Duodenal mucosa (tissue), 2 donors: ENCODE data around the gene RIN3.

Experiments used
- H3K27ac ChIP-seq: one replicate; pipeline ENCODE4 v1.7.0; 2013; ENCODE audit warnings: low read depth, low read length
- H3K27me3 ChIP-seq, 2 donors: one replicate each; pipeline ENCODE4 v1.7.0; 2013; ENCODE audit warnings: low read length in 2 of 2, control low read depth in 1 of 2; ENCODE audit not compliant: insufficient read depth in 2 of 2, control insufficient read depth in 1 of 2
- H3K36me3 ChIP-seq, 2 donors: one replicate each; pipeline ENCODE4 v1.7.0; 2013; ENCODE audit warnings: low read length in 2 of 2, control low read depth in 1 of 2; ENCODE audit not compliant: insufficient read depth in 2 of 2, control insufficient read depth in 1 of 2
- H3K4me1 ChIP-seq, 2 donors: one replicate each; pipeline ENCODE4 v1.7.0; 2013; ENCODE audit warnings: low read length in 2 of 2, control low read depth in 1 of 2; ENCODE audit not compliant: insufficient read depth in 2 of 2, control insufficient read depth in 1 of 2
- H3K4me3 ChIP-seq, 2 donors: one replicate each; pipeline ENCODE4 v1.7.0; 2013; ENCODE audit warnings: low read length in 2 of 2, low read depth in 1 of 2
- H3K9ac ChIP-seq, 2 donors: one replicate each; pipeline ENCODE4 v1.7.0; 2013; ENCODE audit warnings: low read length in 2 of 2, low read depth in 1 of 2
- H3K9me3 ChIP-seq, 2 donors: one replicate each; pipeline ENCODE4 v1.7.0; 2013; ENCODE audit warnings: low read length in 2 of 2, control low read depth in 1 of 2; ENCODE audit not compliant: control insufficient read depth in 1 of 2

Gene RIN3

DNA sequence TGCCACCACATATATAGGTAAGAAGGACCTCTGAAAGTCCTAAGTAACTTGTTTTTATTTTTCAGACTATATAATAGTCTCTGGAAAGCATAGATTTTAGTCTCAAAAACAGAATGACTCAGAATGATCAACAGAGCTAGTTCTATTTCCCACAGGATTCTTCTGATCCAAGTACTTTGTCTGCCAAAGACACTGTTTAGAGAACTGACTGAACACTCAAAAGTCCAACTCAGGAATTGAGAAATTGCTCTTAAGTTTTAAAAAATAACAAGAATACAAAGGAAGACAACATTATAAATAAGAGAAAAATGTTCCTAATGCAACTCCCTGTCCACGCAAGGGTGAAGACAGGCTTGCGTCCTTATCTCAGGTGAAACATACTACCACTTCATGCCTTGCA lies 205.8 kb downstream of the RIN3 start:
- peaks cover 15 to 27% of the 10 kb centered on the region in 2 donors for H3K4me1 ChIP-seq
- H3K4me3 ChIP-seq: no peak overlapping the region
- H3K36me3 ChIP-seq: peaks cover 0 to 13% of the 10 kb centered on the region in 2 donors
- peak overlapping the region in 1 of 2 donors; percentile 39 for H3K9ac ChIP-seq
- H3K27me3 ChIP-seq: no peaks in the 10 kb centered on the region
- H3K9me3 ChIP-seq: no peaks in the 10 kb centered on the region
- no peak overlapping the region for H3K27ac ChIP-seq

DNA sequence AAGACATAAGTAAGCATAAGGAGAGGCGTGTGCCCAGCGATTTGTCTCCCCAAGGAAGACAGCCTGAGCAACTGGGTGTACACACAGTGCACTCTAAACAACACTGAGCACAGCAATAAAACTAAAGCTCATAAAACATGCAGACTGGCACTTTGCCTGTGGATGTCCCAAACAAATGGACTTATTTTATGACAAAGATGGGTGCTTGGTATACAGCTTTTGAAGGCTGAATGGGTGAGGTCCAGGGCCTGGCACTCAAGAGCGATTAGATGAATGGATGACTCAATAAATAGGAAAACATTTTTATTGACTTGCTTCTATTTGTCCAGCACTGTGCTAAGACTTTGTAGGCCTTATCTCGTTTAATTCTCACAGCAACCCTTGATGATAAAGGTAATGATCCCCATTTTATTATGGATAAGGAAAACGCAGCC lies 206.3 kb downstream of the RIN3 start:
- Histone ChIP-seq H3K4me1 (peaks cover 20 to 32% of the 10 kb centered on the region in 2 donors), H3K36me3 (peaks cover 0 to 13% of the 10 kb centered on the region in 2 donors), H3K27ac (no peak overlapping the region), H3K9ac (peak overlapping the region in 1 of 2 donors; percentile 39), H3K9me3 (no peaks in the 10 kb centered on the region), H3K27me3 (no peaks in the 10 kb centered on the region), H3K4me3 (no peak overlapping the region)

DNA sequence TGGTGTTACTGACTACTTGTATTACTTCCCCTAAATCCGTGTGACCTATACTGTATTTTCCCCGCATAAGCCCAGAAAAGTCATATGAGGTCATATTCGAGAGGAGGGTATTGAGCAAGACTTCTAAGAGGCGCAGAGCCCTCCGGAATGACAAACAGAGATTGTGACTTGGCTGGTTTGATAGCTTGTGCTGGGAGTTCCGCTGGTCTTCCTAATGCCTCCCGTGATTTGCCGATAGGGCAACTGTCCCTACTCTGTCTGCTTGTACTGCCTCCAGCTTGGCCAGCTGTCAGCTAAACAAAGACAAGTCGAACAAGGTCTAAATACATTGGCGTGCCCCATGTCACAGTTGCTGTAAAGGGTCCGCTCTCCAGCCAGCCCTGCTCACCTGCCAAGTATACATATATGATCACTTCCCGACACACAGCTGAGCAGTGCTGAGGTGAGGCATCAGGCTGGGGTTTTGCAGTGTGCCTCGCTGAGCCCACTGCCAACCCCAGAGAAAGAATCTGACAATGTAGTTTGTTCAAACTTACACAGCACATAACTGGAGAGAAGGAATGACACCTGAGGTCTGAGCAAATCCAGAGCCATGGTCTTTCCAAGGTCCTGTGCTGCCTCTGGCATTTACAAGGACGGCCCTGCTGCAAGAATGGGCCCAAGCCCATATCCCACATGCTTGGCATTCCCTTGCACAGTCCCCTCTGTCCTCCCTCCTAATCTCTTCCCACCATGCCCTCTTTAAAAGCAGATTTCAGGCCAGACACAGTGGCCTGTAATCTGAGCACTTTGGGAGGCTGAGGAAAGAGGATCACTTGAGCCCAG lies 211.1 kb downstream of the RIN3 start:
- Histone ChIP-seq H3K9ac (peak overlapping the region; percentile 1 to 7), H3K27ac (no peak overlapping the region), H3K9me3 (no peaks in the 10 kb centered on the region), H3K4me3 (no peak overlapping the region), H3K4me1 (peaks cover 38 to 46% of the 10 kb centered on the region in 2 donors), H3K36me3 (peaks cover 0 to 3% of the 10 kb centered on the region in 2 donors), H3K27me3 (no peaks in the 10 kb centered on the region)

DNA sequence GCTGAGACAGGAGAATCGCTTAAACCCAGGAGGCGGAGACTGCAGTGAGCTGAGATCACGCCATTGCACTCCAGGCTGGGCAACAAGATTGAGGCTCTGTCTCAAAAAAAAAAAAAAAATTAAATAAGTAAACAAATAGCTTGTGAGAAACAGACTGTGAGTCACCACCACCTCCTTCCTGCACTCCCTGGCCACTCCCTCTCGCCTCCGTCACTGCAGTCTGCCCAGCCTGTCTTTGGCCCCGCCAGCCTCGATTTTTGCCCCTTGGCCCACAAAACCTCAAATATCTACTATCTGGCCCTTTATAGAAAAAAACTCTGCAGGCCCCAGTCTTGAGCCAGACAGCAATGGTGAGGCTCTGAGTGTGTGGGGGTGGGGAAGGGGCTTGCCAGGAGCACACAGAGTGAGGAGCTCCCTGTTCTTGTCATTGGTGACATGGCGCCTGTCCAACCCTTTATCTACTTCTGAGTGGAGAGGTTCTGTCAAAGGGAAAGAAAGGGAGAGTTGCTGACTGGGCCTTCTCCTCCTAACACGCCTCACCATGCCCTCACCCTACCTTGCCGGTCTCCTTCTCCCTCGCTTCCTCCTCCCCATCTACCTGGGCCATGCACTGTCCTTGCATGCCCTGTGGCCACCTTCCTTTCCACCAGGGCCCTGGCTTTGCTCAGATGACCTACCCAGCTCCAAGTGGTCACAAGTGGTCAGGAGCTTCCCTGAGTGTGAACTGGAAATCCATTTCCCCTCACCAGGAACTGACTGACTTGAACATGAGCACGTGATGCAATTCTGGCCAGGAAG lies 212.8 kb downstream of the RIN3 start:
- Histone ChIP-seq H3K27me3 (no peaks in the 10 kb centered on the region), H3K27ac (peak overlapping the region; percentile 90), H3K4me3 (peak overlapping the region in 1 of 2 donors; percentile 0), H3K9ac (peak overlapping the region in 1 of 2 donors; percentile 40), H3K4me1 (peaks cover 29 to 39% of the 10 kb centered on the region in 2 donors), H3K9me3 (no peaks in the 10 kb centered on the region), H3K36me3 (peaks cover under 1 to 3% of the 10 kb centered on the region in 2 donors)

DNA sequence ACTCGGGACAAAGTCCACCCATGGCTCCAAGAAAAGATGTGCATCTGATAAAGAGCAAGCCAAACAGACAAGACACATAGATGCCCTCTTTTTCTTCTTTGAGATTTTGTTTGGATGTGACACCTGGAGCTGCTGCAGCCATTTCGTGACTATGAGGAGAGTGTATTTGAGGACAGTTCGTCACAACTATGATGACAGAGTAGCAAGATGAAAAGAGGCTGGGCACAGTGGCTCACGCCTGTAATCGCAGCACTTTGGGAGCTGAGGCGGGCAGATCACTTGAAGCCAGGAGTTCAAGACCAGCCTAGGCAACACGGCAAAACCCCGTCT lies 213.3 kb downstream of the RIN3 start:
- no peaks in the 10 kb centered on the region for H3K9me3 ChIP-seq
- H3K4me1 ChIP-seq: peaks cover 29 to 33% of the 10 kb centered on the region in 2 donors
- no peaks in the 10 kb centered on the region for H3K27me3 ChIP-seq
- peak overlapping the region in 1 of 2 donors; percentile 40 for H3K9ac ChIP-seq
- peaks cover 7 to 8% of the 10 kb centered on the region in 2 donors for H3K36me3 ChIP-seq
- no peak overlapping the region for H3K4me3 ChIP-seq
- peak overlapping the region; percentile 90 for H3K27ac ChIP-seq

DNA sequence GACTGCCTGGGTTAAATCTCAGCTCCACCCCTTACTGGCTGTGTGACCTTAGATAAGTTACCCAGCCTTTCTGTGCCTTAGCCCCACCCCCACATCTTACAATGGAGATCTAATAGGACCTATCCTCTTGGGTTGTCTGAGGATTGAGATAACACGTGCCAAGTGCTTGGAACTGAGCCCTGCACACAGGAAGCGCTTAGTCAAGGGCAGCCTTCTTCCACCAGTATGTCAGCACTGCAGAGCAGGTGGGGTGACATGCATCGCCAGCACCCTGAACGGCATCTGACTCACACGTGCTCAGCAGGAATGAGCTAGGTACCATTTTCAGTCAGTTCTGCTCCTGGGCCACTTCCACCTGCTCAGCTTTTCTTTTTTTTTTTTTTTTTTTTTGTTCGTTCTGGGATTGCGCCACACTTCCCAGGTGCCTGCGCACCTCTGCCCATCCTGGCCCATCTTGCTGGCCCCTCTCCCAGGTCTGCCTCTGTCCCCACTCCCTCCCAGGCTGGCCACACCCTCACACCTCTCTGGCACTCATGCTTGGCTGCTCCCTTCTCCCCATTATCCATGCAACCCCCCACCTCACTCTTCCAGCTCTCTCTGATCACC lies 215.3 kb downstream of the RIN3 start:
- Histone ChIP-seq H3K36me3 (peaks cover 13 to 15% of the 10 kb centered on the region in 2 donors), H3K27ac (no peak overlapping the region), H3K4me1 (peaks cover 29 to 31% of the 10 kb centered on the region in 2 donors), H3K4me3 (no peak overlapping the region), H3K9me3 (no peaks in the 10 kb centered on the region), H3K9ac (no peak overlapping the region), H3K27me3 (no peaks in the 10 kb centered on the region)

DNA sequence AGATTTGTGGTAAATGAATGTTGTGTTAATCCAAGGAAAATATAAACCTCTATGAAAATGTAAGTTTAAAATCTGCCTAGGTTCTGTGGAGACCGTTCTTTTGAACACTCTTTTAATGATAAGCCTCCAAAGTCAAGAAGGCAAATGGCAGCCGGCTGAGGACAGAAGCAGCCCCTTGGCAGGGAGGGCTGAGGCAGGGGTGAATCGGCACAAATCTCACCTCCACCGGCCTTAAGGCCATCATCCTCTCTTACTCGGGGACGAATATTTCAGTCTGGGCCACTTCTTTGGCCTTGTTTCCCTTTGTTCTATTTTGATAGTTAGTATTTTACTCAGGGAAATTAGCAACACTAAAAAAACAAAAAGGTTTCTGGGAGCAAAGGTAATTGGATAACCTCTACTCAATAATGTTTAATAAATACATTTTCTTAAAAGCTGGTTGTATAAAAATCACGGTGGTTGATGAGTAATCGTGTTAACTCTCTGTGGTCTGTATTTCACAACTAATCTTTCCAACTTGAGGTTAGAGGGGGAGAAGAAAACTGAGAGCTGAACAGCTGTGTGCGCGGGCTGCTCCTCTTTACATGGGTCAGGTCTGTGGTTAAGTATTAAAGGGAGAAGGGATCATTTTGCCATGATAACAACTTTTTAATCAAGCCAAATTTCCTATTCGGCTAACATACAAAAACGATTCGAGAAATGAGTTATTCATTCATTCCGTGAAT lies 216.2 kb downstream of the RIN3 start:
- Histone ChIP-seq H3K9ac (no peak overlapping the region), H3K9me3 (no peaks in the 10 kb centered on the region), H3K4me3 (no peak overlapping the region), H3K4me1 (peaks cover 21 to 22% of the 10 kb centered on the region in 2 donors), H3K27ac (no peak overlapping the region), H3K36me3 (peaks cover 13 to 15% of the 10 kb centered on the region in 2 donors), H3K27me3 (no peaks in the 10 kb centered on the region)

DNA sequence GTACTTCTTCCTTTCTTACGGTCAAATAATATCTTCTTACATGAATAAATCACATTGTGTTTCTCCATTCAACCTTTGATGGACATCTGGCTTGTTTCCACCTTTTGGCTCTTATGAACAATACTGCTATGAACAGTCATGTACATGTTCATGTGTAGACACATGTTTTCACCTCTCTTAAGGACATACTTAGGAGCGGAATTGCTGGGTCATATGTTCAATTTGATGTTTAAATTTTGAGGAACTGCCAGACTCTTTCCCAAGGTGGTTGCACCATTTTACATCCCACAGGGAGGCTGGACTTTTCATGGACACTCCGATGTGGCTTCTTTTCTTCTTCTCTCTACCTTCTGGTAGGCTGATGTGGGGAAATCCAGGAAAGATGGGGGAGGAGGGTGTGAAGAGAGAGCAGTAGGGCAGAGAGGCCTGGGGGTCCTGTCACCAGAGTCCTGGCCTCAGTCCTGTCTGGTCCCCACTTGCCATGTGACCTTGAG lies 218.1 kb downstream of the RIN3 start:
- peaks cover 13 to 14% of the 10 kb centered on the region in 2 donors for H3K4me1 ChIP-seq

DNA sequence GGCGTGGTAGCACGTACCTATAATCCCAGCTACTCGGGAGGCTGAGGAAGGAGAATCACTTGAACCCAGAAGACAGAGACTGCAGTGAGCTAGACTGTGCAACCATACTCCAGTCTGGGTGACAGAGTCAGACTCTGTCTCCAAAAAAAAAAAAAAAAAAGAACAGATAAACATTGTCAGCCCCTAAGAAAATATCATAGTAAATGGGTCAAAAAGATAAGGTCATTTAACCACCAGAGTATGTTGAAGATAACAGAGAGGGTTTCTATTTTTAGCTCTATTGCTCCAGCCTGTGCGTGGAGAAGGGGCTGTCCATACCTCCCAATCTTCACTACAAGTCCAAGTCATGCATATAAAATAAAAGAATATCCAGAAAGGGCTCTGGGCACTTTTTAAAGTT lies 219.4 kb downstream of the RIN3 start:
- Histone ChIP-seq H3K27ac (no peak overlapping the region), H3K36me3 (peaks cover 13 to 15% of the 10 kb centered on the region in 2 donors), H3K4me1 (peaks cover 19 to 24% of the 10 kb centered on the region in 2 donors), H3K9me3 (no peaks in the 10 kb centered on the region), H3K9ac (no peak overlapping the region), H3K4me3 (no peak overlapping the region), H3K27me3 (no peaks in the 10 kb centered on the region)

More for the DNA sequence above, 218.1 kb downstream of the RIN3 start:
- Histone ChIP-seq H3K27ac (no peak overlapping the region), H3K27me3 (no peaks in the 10 kb centered on the region), H3K9me3 (no peaks in the 10 kb centered on the region), H3K9ac (no peak overlapping the region), H3K4me3 (no peak overlapping the region), H3K36me3 (peaks cover 13 to 15% of the 10 kb centered on the region in 2 donors)
